ENCODE measurements around the gene FMOD.

FMOD gene

GRCh38 chr1:203326830-203327683, 23.9 kb downstream of the FMOD start:
- Histone ChIP-seq H3K4me3 (ENCODE audit: extremely low read depth, insufficient read depth, low read length, poor library complexity, severe bottlenecking) (peak overlapping the region; percentile 46), H3K4me1 (ENCODE audit: control insufficient read depth, insufficient read depth, low read length, poor library complexity, severe bottlenecking) (peaks cover 33% of the 10 kb centered on the region)
- WGBS, 2 experiments (ENCODE audit: insufficient coverage in 2 of 2): 2 to 3% methylated on average over 28 to 32 of the region's 49 CpGs

GRCh38 chr1:203325418-203326091, 25.4 kb downstream of the FMOD start:
- no peak overlapping the region for H3K4me3 ChIP-seq (ENCODE audit: extremely low read depth, insufficient read depth, low read length, poor library complexity, severe bottlenecking)
- H3K9me3 ChIP-seq (ENCODE audit: control insufficient read depth, low read length): no peaks in the 10 kb centered on the region
- 66 to 68% methylated on average over 7 to 10 of the region's 13 CpGs for WGBS, 2 experiments (ENCODE audit: insufficient coverage in 2 of 2)
- H3K27ac ChIP-seq (ENCODE audit: low read depth, low read length, severe bottlenecking): no peak overlapping the region
- H3K36me3 ChIP-seq (ENCODE audit: control insufficient read depth, insufficient read depth, low read length): no peaks in the 10 kb centered on the region
- H3K4me1 ChIP-seq (ENCODE audit: control insufficient read depth, insufficient read depth, low read length, poor library complexity, severe bottlenecking): peaks cover 39% of the 10 kb centered on the region

More at GRCh38 chr1:203326830-203327683, 23.9 kb downstream of the FMOD start:
- Histone ChIP-seq H3K36me3 (ENCODE audit: control insufficient read depth, insufficient read depth, low read length) (no peaks in the 10 kb centered on the region), H3K9me3 (ENCODE audit: control insufficient read depth, low read length) (no peaks in the 10 kb centered on the region), H3K27ac (ENCODE audit: low read depth, low read length, severe bottlenecking) (peak overlapping the region; percentile 67)

GRCh38 chr1:203325026-203325417, 25.9 kb downstream of the FMOD start:
- Histone ChIP-seq H3K27ac (ENCODE audit: low read depth, low read length, severe bottlenecking) (no peak overlapping the region), H3K4me3 (ENCODE audit: extremely low read depth, insufficient read depth, low read length, poor library complexity, severe bottlenecking) (no peak overlapping the region), H3K36me3 (ENCODE audit: control insufficient read depth, insufficient read depth, low read length) (no peaks in the 10 kb centered on the region), H3K4me1 (ENCODE audit: control insufficient read depth, insufficient read depth, low read length, poor library complexity, severe bottlenecking) (peaks cover 39% of the 10 kb centered on the region), H3K9me3 (ENCODE audit: control insufficient read depth, low read length) (no peaks in the 10 kb centered on the region)
- WGBS, 2 experiments (ENCODE audit: insufficient coverage in 2 of 2): 14 to 60% methylated on average over 1 to 3 of the region's 5 CpGs

- 65 to 78% methylated on average over 4 to 8 of the region's 15 CpGs for WGBS, 2 experiments (ENCODE audit: insufficient coverage in 2 of 2)
- H3K9me3 ChIP-seq (ENCODE audit: control insufficient read depth, low read length): no peaks in the 10 kb centered on the region
- H3K4me3 ChIP-seq (ENCODE audit: extremely low read depth, insufficient read depth, low read length, poor library complexity, severe bottlenecking): no peak overlapping the region
- H3K36me3 ChIP-seq (ENCODE audit: control insufficient read depth, insufficient read depth, low read length): no peaks in the 10 kb centered on the region
- peak overlapping the region; percentile 8 for H3K27ac ChIP-seq (ENCODE audit: low read depth, low read length, severe bottlenecking)
- H3K4me1 ChIP-seq (ENCODE audit: control insufficient read depth, insufficient read depth, low read length, poor library complexity, severe bottlenecking): peaks cover 39% of the 10 kb centered on the region
Measured at GRCh38 chr1:203324105-203325025, 26.6 kb downstream of the FMOD start.

GRCh38 chr1:203323587-203323986, 27.3 kb downstream of the FMOD start:
- Histone ChIP-seq H3K4me3 (ENCODE audit: extremely low read depth, insufficient read depth, low read length, poor library complexity, severe bottlenecking) (no peak overlapping the region), H3K36me3 (ENCODE audit: control insufficient read depth, insufficient read depth, low read length) (no peaks in the 10 kb centered on the region), H3K27ac (ENCODE audit: low read depth, low read length, severe bottlenecking) (no peak overlapping the region), H3K4me1 (ENCODE audit: control insufficient read depth, insufficient read depth, low read length, poor library complexity, severe bottlenecking) (peaks cover 39% of the 10 kb centered on the region), H3K9me3 (ENCODE audit: control insufficient read depth, low read length) (no peaks in the 10 kb centered on the region)
- 67 to 93% methylated on average over 1 to 3 of the region's 3 CpGs for WGBS, 2 experiments (ENCODE audit: insufficient coverage in 2 of 2)

GRCh38 chr1:203322500-203323179, 28.3 kb downstream of the FMOD start:
- Histone ChIP-seq H3K4me3 (ENCODE audit: extremely low read depth, insufficient read depth, low read length, poor library complexity, severe bottlenecking) (no peak overlapping the region), H3K27ac (ENCODE audit: low read depth, low read length, severe bottlenecking) (no peak overlapping the region), H3K36me3 (ENCODE audit: control insufficient read depth, insufficient read depth, low read length) (no peaks in the 10 kb centered on the region), H3K4me1 (ENCODE audit: control insufficient read depth, insufficient read depth, low read length, poor library complexity, severe bottlenecking) (peaks cover 39% of the 10 kb centered on the region), H3K9me3 (ENCODE audit: control insufficient read depth, low read length) (no peaks in the 10 kb centered on the region)

- Histone ChIP-seq H3K4me3 (ENCODE audit: extremely low read depth, insufficient read depth, low read length, poor library complexity, severe bottlenecking) (no peak overlapping the region), H3K27ac (ENCODE audit: low read depth, low read length, severe bottlenecking) (no peak overlapping the region), H3K4me1 (ENCODE audit: control insufficient read depth, insufficient read depth, low read length, poor library complexity, severe bottlenecking) (peaks cover 33% of the 10 kb centered on the region), H3K36me3 (ENCODE audit: control insufficient read depth, insufficient read depth, low read length) (no peaks in the 10 kb centered on the region), H3K9me3 (ENCODE audit: control insufficient read depth, low read length) (no peaks in the 10 kb centered on the region)
- WGBS, 2 experiments (ENCODE audit: insufficient coverage in 2 of 2): 81 to 85% methylated on average over 3 to 5 of the region's 6 CpGs
Measured at GRCh38 chr1:203321273-203322052, 29.5 kb downstream of the FMOD start.

- H3K36me3 ChIP-seq (ENCODE audit: control insufficient read depth, insufficient read depth, low read length): no peaks in the 10 kb centered on the region
- WGBS, 2 experiments (ENCODE audit: insufficient coverage in 2 of 2): 61 to 65% methylated on average over 5 of the region's 6 CpGs
- H3K4me3 ChIP-seq (ENCODE audit: extremely low read depth, insufficient read depth, low read length, poor library complexity, severe bottlenecking): no peak overlapping the region
- H3K4me1 ChIP-seq (ENCODE audit: control insufficient read depth, insufficient read depth, low read length, poor library complexity, severe bottlenecking): peaks cover 33% of the 10 kb centered on the region
- no peaks in the 10 kb centered on the region for H3K9me3 ChIP-seq (ENCODE audit: control insufficient read depth, low read length)
- no peak overlapping the region for H3K27ac ChIP-seq (ENCODE audit: low read depth, low read length, severe bottlenecking)
Measured at GRCh38 chr1:203320591-203321272, 30.2 kb downstream of the FMOD start.

- 86 to 100% methylated on average over 1 of the region's 1 CpG for WGBS, 2 experiments (ENCODE audit: insufficient coverage in 2 of 2)
- H3K36me3 ChIP-seq (ENCODE audit: control insufficient read depth, insufficient read depth, low read length): peaks cover 5% of the 10 kb centered on the region
- no peak overlapping the region for H3K4me3 ChIP-seq (ENCODE audit: extremely low read depth, insufficient read depth, low read length, poor library complexity, severe bottlenecking)
- H3K4me1 ChIP-seq (ENCODE audit: control insufficient read depth, insufficient read depth, low read length, poor library complexity, severe bottlenecking): peaks cover 17% of the 10 kb centered on the region
- H3K27ac ChIP-seq (ENCODE audit: low read depth, low read length, severe bottlenecking): no peak overlapping the region
- no peaks in the 10 kb centered on the region for H3K9me3 ChIP-seq (ENCODE audit: control insufficient read depth, low read length)
Measured at GRCh38 chr1:203318229-203318517, 32.7 kb downstream of the FMOD start.

All from mesodermal cell (in vitro differentiated cells).